Measurements from ENCODE around the gene BNIP3. TPM values are rescaled to one million over a fixed set of nuclear protein-coding genes. Genes with fewer than 3 reads are reported as not detected.
"Not testable (repeated sequence)": the region's sequence is repeated elsewhere in the genome, so short reads cannot be mapped to it uniquely, and the experiment has no call there.

BNIP3 gene
- total and polyA plus RNA-seq, 2 donors = 24.1 to 50.5 TPM

DNA sequence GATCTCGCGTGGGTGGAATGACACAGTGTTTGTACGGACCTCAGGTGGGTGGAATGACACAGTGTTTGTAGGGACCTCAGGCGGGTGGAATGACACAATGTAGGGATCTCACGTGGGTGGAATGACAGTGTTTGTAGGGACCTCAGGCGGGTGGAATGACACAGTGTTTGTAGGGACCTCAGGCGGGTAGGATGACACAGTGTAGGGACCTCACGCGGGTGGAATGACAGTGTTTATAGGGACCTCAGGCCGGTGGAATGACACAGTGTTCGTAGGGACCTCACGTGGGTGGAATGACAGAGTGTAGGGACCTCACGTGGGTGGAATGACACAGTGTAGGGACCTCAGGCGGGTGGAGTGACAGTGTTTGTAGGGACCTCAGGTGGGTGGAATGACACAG, 62.3 kb downstream of the BNIP3 start:
- WGBS = 95% methylated on average over 14 of the region's 14 CpGs
- H3K4me1 ChIP-seq (ENCODE audit: insufficient read depth); H3K27ac ChIP-seq (ENCODE audit: low read depth): not testable (repeated sequence)

More for the DNA sequence above, 62.3 kb downstream of the BNIP3 start:
- H3K4me3 ChIP-seq (ENCODE audit: low read depth, low read length); DNase-seq (ENCODE audit: extremely low spot score); H3K36me3 ChIP-seq (ENCODE audit: insufficient read depth): not testable (repeated sequence)

Other genes starting within 250 kb of the BNIP3 start
- gene PPP2R2D, start 80.9 kb downstream of the BNIP3 start, total RNA-seq = 44.7 TPM
- gene PPP2R2D, start 80.9 kb downstream of the BNIP3 start, polyA plus RNA-seq = 25.1 TPM
- 0.37 TPM for gene JAKMIP3, start 84.0 kb upstream of the BNIP3 start, total RNA-seq
- gene JAKMIP3, start 84.0 kb upstream of the BNIP3 start, polyA plus RNA-seq = 1.5 TPM
- 1.7 TPM for gene DPYSL4, start 205.0 kb upstream of the BNIP3 start, total RNA-seq
- 1.5 TPM for gene DPYSL4, start 205.0 kb upstream of the BNIP3 start, polyA plus RNA-seq